ENCODE results near the gene SERPINA12.

SERPINA12 gene

DNA sequence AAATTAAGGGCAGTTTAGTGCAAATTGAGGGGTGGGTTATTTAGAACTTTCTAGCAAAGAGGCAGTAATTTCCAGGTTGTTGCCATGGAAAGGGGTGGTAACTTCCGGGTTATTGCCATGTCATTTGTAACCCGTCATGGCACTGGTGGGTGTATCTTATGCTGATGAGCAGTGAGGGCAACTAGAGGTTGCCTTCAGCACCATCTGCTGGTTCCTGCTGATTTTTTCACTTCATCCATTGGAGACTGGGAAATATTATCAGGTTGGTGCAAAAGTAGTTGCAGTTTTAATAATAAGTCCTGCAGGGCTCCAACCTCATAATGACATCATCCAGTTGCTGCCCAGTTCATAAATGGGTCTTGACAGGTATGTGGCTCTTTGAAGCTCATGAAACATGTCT lies 27.6 kb upstream of the SERPINA12 start:
- H3K4me3 ChIP-seq (ENCODE audit: low read depth, low read length): no peak overlapping the region
- TF ChIP-seq, protein P1, sequence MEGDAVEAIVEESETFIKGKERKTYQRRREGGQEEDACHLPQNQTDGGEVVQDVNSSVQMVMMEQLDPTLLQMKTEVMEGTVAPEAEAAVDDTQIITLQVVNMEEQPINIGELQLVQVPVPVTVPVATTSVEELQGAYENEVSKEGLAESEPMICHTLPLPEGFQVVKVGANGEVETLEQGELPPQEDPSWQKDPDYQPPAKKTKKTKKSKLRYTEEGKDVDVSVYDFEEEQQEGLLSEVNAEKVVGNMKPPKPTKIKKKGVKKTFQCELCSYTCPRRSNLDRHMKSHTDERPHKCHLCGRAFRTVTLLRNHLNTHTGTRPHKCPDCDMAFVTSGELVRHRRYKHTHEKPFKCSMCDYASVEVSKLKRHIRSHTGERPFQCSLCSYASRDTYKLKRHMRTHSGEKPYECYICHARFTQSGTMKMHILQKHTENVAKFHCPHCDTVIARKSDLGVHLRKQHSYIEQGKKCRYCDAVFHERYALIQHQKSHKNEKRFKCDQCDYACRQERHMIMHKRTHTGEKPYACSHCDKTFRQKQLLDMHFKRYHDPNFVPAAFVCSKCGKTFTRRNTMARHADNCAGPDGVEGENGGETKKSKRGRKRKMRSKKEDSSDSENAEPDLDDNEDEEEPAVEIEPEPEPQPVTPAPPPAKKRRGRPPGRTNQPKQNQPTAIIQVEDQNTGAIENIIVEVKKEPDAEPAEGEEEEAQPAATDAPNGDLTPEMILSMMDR (IDR thresholded peaks at IDR 0.05; ENCODE audit: low read depth, low read length): no peak

DNA sequence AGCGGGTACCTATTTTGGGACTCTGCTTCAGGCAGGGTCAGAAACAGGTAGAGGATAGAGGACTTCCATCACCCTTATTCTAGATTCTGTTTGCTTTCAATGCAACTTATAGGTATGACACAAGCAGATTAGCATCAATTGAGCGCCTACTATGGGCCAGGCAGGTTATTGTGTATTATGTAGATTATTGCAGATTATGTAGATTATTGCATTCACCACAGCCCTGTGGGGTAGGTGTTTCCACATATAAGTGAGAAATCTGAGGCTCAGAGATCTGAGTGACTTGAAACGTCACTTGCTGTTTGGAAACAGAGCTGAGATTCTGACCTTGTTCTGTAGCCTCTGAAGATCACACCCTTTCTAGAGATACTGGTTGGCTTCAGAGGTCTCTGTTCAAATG lies 26.2 kb upstream of the SERPINA12 start:
- no peak overlapping the region for H3K4me3 ChIP-seq (ENCODE audit: low read depth, low read length)
- TF ChIP-seq, protein P1 (IDR thresholded peaks at IDR 0.05; ENCODE audit: low read depth, low read length): no peak

DNA sequence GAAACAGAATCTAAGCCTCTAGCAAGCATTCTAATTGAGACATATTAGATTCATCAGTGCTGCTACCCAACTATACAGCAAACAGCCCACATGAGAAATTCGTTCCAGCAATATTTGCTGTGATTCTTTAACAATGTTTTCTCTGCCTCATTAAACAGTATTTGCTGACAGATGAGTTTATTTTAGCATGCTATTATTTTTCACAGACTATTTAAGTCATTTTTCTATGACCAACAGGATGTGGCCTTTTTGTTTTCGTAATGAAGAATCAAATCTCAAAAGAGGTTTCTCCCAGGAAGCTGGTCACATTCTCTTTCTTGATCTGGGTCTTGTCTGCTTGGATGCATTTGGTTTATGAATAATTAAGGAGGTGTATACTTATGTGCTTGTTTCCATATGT lies 23.2 kb upstream of the SERPINA12 start:
- no peak overlapping the region for H3K4me3 ChIP-seq (ENCODE audit: low read depth, low read length)
- TF ChIP-seq, protein P1 (IDR thresholded peaks at IDR 0.05; ENCODE audit: low read depth, low read length): no peak

DNA sequence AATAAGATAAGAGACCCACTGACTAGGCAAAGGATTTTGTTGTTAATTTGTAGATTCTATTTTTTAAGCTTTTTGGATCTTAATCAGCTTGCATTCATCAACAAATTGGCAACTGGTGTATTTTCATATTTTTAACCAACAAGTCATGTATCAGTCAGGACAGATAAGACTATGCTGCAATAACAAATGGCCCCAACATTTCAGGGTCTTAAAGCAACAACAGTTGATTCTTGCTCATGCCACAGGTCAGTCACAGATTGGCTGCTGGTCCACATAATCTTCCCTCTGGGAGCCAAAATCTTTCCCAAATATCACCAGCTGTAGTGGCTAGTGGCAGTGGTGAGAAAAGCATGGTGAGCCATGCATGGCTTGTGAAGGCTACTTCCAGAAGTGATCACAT lies 21.9 kb upstream of the SERPINA12 start:
- TF ChIP-seq, protein P1 (IDR thresholded peaks at IDR 0.05; ENCODE audit: low read depth, low read length): no peak
- no peak overlapping the region for H3K4me3 ChIP-seq (ENCODE audit: low read depth, low read length)

DNA sequence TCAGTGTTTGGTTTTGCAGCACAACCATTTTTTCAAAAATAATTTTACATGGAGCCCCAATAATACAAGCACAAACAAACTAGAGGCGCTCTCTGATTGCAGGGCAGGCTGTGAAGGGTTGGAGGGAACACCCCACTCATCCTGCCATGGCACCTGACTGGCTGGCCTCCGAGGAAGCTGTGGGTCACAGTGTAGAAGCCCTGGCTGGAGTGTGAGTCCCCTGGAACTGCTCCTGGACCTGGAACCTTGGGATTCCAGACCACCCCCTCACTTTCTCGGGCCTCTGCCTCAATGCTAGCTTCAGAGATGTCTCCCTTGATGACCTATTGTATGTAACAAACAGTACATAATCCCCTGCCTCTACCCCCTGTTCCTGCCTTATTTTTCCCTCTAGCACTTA lies 14.8 kb upstream of the SERPINA12 start:
- H3K4me3 ChIP-seq (ENCODE audit: low read depth, low read length): no peak overlapping the region
- TF ChIP-seq, protein P1 (IDR thresholded peaks at IDR 0.05; ENCODE audit: low read depth, low read length): no peak

DNA sequence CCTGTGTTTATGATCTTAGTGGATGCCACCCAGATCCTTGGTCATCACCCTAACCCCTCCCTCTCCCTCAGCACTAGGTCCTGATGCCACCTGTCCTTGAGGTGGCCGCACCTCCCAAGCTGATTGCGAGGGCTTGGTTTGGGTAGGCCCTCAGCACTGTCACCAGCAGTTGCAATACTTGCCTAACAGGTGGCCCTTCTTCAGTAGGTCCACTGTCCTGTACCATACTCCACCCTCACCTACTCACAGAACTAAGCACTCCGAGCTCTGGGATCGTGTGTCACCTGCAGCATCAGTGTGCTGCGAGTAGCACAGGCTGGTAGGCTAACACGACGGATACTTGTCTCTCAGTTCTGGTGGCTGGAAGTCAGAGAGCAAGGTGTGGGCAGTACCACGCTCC lies 14.0 kb upstream of the SERPINA12 start:
- TF ChIP-seq, protein P1 (IDR thresholded peaks at IDR 0.05; ENCODE audit: low read depth, low read length): no peak
- no peak overlapping the region for H3K4me3 ChIP-seq (ENCODE audit: low read depth, low read length)

DNA sequence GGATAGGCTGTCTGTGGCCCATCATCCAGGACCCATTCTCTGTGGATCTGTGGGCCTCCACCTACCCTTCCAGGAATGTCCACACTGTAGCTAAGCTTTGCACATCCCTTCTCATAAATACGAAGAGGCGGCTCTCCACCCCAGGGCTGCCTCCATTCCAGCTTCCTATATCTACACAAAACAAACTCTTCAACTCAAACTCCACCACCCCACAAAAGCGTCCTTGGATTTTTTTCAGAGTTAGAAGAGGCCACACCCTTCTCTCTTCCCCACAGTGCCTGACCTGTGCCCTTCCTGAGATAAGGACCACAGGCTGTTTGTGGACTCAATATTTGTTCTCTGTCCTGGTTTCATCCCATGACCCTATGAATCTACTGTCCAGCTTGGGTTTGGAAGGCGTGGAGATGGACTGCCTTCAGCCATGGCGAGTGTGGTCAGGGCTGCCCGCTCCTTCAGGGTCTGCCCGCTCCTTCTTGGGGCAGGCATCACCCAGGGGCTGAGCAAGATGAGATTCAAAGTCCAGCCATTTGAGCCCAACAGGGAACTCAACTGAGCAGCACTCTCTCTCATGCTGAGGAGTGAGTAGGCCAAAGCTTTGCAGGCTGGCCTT lies 13.0 kb upstream of the SERPINA12 start:
- TF ChIP-seq, protein P1 (IDR thresholded peaks at IDR 0.05; ENCODE audit: low read depth, low read length): no peak
- H3K4me3 ChIP-seq (ENCODE audit: low read depth, low read length): no peak overlapping the region
